H9 (cell line): ENCODE data around the gene IQGAP2. TPM values are rescaled to one million over a fixed set of nuclear protein-coding genes. Genes with fewer than 3 reads are reported as not detected.

Experiments used
- DNase-seq: peaks from one replicate; pipeline ENCODE4 v3.0.0-alpha.2; 2017
- H2AFZ ChIP-seq: one replicate; pipeline ENCODE4 v1.6.1; 2013; ENCODE audit warnings: mild to moderate bottlenecking, low read length, control low read depth, moderate library complexity
- H2AK5ac ChIP-seq: 2 replicates; pipeline ENCODE4 v1.6.1; 2013; ENCODE audit warnings: low read length, control low read depth, mixed read lengths; ENCODE audit not compliant: insufficient read length
- H2BK120ac ChIP-seq: one replicate; pipeline ENCODE4 v1.6.1; 2013; ENCODE audit warnings: low read depth, mild to moderate bottlenecking, low read length, control low read depth, inconsistent platforms; ENCODE audit not compliant: poor library complexity, severe bottlenecking
- H2BK12ac ChIP-seq: 2 replicates; pipeline ENCODE4 v1.6.1; 2013; ENCODE audit warnings: low read length, control low read depth, mixed read lengths, low read depth; ENCODE audit not compliant: insufficient read length
- H2BK15ac ChIP-seq: 2 replicates; pipeline ENCODE4 v1.6.1; 2013; ENCODE audit warnings: low read depth, low read length, control low read depth
- H2BK20ac ChIP-seq: one replicate; pipeline ENCODE4 v1.6.1; 2013; ENCODE audit warnings: low read depth, mild to moderate bottlenecking, low read length, control low read depth, inconsistent platforms; ENCODE audit not compliant: poor library complexity, severe bottlenecking
- H2BK5ac ChIP-seq: 2 replicates; pipeline ENCODE4 v1.6.1; 2013; ENCODE audit warnings: low read length, control low read depth, mixed read lengths; ENCODE audit not compliant: insufficient read length
- H3K14ac ChIP-seq: 2 replicates; pipeline ENCODE4 v1.6.1; 2013; ENCODE audit warnings: low read length, control low read depth; ENCODE audit not compliant: insufficient read depth
- H3K18ac ChIP-seq: 2 replicates; pipeline ENCODE4 v1.6.1; 2013; ENCODE audit warnings: low read depth, mild to moderate bottlenecking, mixed read lengths, low read length, control low read depth; ENCODE audit not compliant: insufficient read length
- H3K23ac ChIP-seq: 2 replicates; pipeline ENCODE4 v1.6.1; 2013; ENCODE audit warnings: low read length, control low read depth, mixed read lengths, low read depth; ENCODE audit not compliant: insufficient read length
- H3K23me2 ChIP-seq: 2 replicates; pipeline ENCODE4 v1.6.1; 2013; ENCODE audit warnings: low read depth, mild to moderate bottlenecking, mixed read lengths, low read length, control low read depth; ENCODE audit not compliant: insufficient read length, poor library complexity, severe bottlenecking
- H3K27ac ChIP-seq: 2 replicates; pipeline ENCODE4 v1.5.1; 2013; ENCODE audit warnings: low read length, control low read depth, mixed read lengths, low read depth; ENCODE audit not compliant: insufficient read length
- H3K27me3 ChIP-seq: 2 replicates; pipeline ENCODE4 v1.6.1; 2013; ENCODE audit warnings: low read length, control low read depth, inconsistent platforms; ENCODE audit not compliant: insufficient read depth
- H3K4ac ChIP-seq: 2 replicates; pipeline ENCODE4 v1.6.1; 2013; ENCODE audit warnings: low read depth, mild to moderate bottlenecking, control low read depth, inconsistent platforms, low read length, moderate library complexity
- H3K4me1 ChIP-seq: 2 replicates; pipeline ENCODE4 v1.6.1; 2013; ENCODE audit warnings: low read length, control low read depth, inconsistent platforms; ENCODE audit not compliant: insufficient read depth
- H3K4me2 ChIP-seq: 2 replicates; pipeline ENCODE4 v1.6.1; 2013; ENCODE audit warnings: low read length, control low read depth, mixed read lengths; ENCODE audit not compliant: insufficient read length, insufficient read depth
- H3K56ac ChIP-seq: 2 replicates; pipeline ENCODE4 v1.6.1; 2013; ENCODE audit warnings: low read depth, mild to moderate bottlenecking, mixed read lengths, low read length, control low read depth; ENCODE audit not compliant: insufficient read length
- H3K79me1 ChIP-seq: 2 replicates; pipeline ENCODE4 v1.6.1; 2013; ENCODE audit warnings: low read depth, mild to moderate bottlenecking, moderate library complexity, low read length, control low read depth, inconsistent platforms; ENCODE audit not compliant: insufficient read depth, poor library complexity, severe bottlenecking
- H3K79me2 ChIP-seq: 2 replicates; pipeline ENCODE4 v1.6.1; 2013; ENCODE audit warnings: low read length, control low read depth, inconsistent platforms; ENCODE audit not compliant: insufficient read depth
- H3K9ac ChIP-seq: 2 replicates; pipeline ENCODE4 v1.6.1; 2013; ENCODE audit warnings: low read length, control low read depth, mixed read lengths; ENCODE audit not compliant: insufficient read length; ENCODE audit errors: extremely low read depth
- H3K9me3 ChIP-seq: one replicate; pipeline ENCODE4 v1.6.1; 2013; ENCODE audit warnings: low read depth, low read length, inconsistent platforms; ENCODE audit not compliant: control insufficient read depth
- H3T11ph ChIP-seq: one replicate; pipeline ENCODE4 v1.6.1; 2013; ENCODE audit warnings: mild to moderate bottlenecking, low read length, control low read depth, inconsistent platforms
- H4K20me1 ChIP-seq: one replicate; pipeline ENCODE4 v1.6.1; 2013; ENCODE audit not compliant: control insufficient read depth, insufficient read length, insufficient read depth
- H4K5ac ChIP-seq: 2 replicates; pipeline ENCODE4 v1.6.1; 2013; ENCODE audit warnings: low read depth, mild to moderate bottlenecking, mixed read lengths, low read length, control low read depth; ENCODE audit not compliant: insufficient read length
- H4K8ac ChIP-seq: replicated peaks from 2 replicates; pipeline ENCODE4 v1.6.1; 2013; ENCODE audit warnings: low read length, control low read depth, mixed read lengths, low read depth; ENCODE audit not compliant: insufficient read length
- H4K91ac ChIP-seq: 2 replicates; pipeline ENCODE4 v1.6.1; 2013; ENCODE audit warnings: low read depth, mild to moderate bottlenecking, moderate library complexity, mixed read lengths, low read length, control low read depth; ENCODE audit not compliant: insufficient read length
- H3K27ac Mint-ChIP-seq, 3 experiments: 2 replicates in 2 of 3; 3 replicates in 1 of 3; pipeline ENCODE4 v1.8.0; 2020 to 2021; ENCODE audit warnings: mixed read lengths in 3 of 3, mild to moderate bottlenecking in 1 of 3, moderate library complexity in 1 of 3
- H3K27me3 Mint-ChIP-seq: 2 replicates; pipeline ENCODE4 v1.8.0; 2021; ENCODE audit warnings: low read depth, mild to moderate bottlenecking, moderate library complexity, mixed read lengths
- H3K36me3 Mint-ChIP-seq, 3 experiments: 2 replicates in 2 of 3; 3 replicates in 1 of 3; pipeline ENCODE4 v1.8.0; 2020 to 2021; ENCODE audit warnings: low read depth in 3 of 3, mixed read lengths in 3 of 3; ENCODE audit not compliant: insufficient read depth in 1 of 3
- H3K4me1 Mint-ChIP-seq, 2 experiments: 2 replicates each; pipeline ENCODE4 v1.8.0; 2020; ENCODE audit warnings: mixed read lengths in 2 of 2
- H3K4me3 Mint-ChIP-seq, 2 experiments: 2 replicates in 1 of 2; 3 replicates in 1 of 2; pipeline ENCODE4 v1.8.0; 2020 to 2021; ENCODE audit warnings: mild to moderate bottlenecking in 2 of 2, mixed read lengths in 2 of 2, moderate library complexity in 1 of 2
- H3K9me3 Mint-ChIP-seq, 2 experiments: 2 replicates in 1 of 2; 3 replicates in 1 of 2; pipeline ENCODE4 v1.8.0; 2020; ENCODE audit warnings: mild to moderate bottlenecking in 2 of 2, mixed read lengths in 2 of 2, moderate library complexity in 1 of 2
- CTCF ChIP-seq: fragments of 200-600 bp; sonication (generic); conservative IDR thresholded peaks from 3 replicates; pipeline ENCODE4 v1.8.0; 2021; ENCODE audit warnings: antibody characterized with exemption, mild to moderate bottlenecking
- WGBS: extraction: QIAGEN DNeasy Blood & Tissue Kit; methylation state at CpG from one replicate; pipeline ENCODE4 v1.1.7; 2013; ENCODE audit warnings: missing lambda C conversion rate, low lambda C conversion rate, mixed read lengths; ENCODE audit not compliant: insufficient read length; ENCODE audit errors: extremely low coverage; 5-methylcytosine and 5-hydroxymethylcytosine counted together
- total RNA-seq: library from RNA; stranded (reverse); gene quantifications from 2 replicates; pipeline ENCODE4 v1.2.1, GENCODE V29; 2021

IQGAP2 gene
- total RNA-seq, 1 experiment from 2014 or later, result 22.5 TPM

- Histone ChIP-seq H3K14ac (no peak overlapping the region), H3T11ph (no peak overlapping the region), H2BK15ac (no peak overlapping the region), H2BK12ac (no peak overlapping the region), H3K23me2 (peaks cover 5% of the 10 kb centered on the region), H2AK5ac (no peak overlapping the region), H3K9me3 (no peaks in the 10 kb centered on the region), H2AFZ (no peak overlapping the region), H4K5ac (no peak overlapping the region), H3K4ac (no peak overlapping the region), H3K79me1 (peaks cover 3% of the 10 kb centered on the region), H3K9ac (no peak overlapping the region), H3K79me2 (no peaks in the 10 kb centered on the region; the same call in 1 of the 2 replicates), H4K8ac (no peak overlapping the region), H4K20me1 (no peaks in the 10 kb centered on the region), H2BK20ac (no peak overlapping the region), H2BK120ac (no peak overlapping the region), H3K18ac (no peak overlapping the region), H2BK5ac (no peak overlapping the region), H3K27ac (no peak overlapping the region), H4K91ac (no peak overlapping the region), H3K4me1 (peaks cover 22% of the 10 kb centered on the region), H3K56ac (no peak overlapping the region), H3K27me3 (no peaks in the 10 kb centered on the region), H3K23ac (no peak overlapping the region), H3K4me2 (no peak overlapping the region)
- Mint-ChIP-seq H3K36me3 (peaks cover 0 to 5% (median 4%) of the 10 kb centered on the region in 3 experiments; a peak in 3 of 7 replicates), H3K4me1 (peaks cover 48 to 61% of the 10 kb centered on the region in 2 experiments), H3K27me3 (no peaks in the 10 kb centered on the region), H3K27ac (no peak overlapping the region), H3K4me3 (no peak overlapping the region), H3K9me3 (peaks cover 0 to 3% of the 10 kb centered on the region in 2 experiments; a peak in 1 of 5 replicates)
- TF ChIP-seq CTCF, result no peak
- DNase-seq, result no peak
- WGBS, result no CpG with 5 or more reads among the region's 2 CpGs
Observed at GRCh38 chr5:76526950-76527583, 124.0 kb downstream of the IQGAP2 start.
